ENCODE measurements around the gene ROR2. TPM values are rescaled to one million over a fixed set of nuclear protein-coding genes. Genes with fewer than 3 reads are reported as not detected.

ROR2 gene
- total and polyA plus RNA-seq, 2 of the 8 experiments (the other 6 are each of a cell fraction or from before 2014, with no cell fraction given), result 2.7 to 4.3 TPM

GRCh38 chr9:91810286-91810905, 139.6 kb downstream of the ROR2 start:
- FAIRE-seq, result no peak
- CTCF ChIA-PET (ENCODE audit: partially characterized antibody), result interaction anchor here (1.4 kb wide), 1 partner anchor 52 kb away, joined by 3 read pairs; no protein-coding TSS in a partner anchor

More at GRCh38 chr9:91810286-91810905, 139.6 kb downstream of the ROR2 start:
- Histone ChIP-seq H4K91ac (replicated peaks; ENCODE audit: insufficient read length, low read length) (no peak overlapping the region), H3K4me2 (ENCODE audit: insufficient read depth in 1 of 2, low read depth in 2 of 2, low read length in 2 of 2) (no peak overlapping the region), H3K79me1 (ENCODE audit: low read depth, low read length) (no peaks in the 10 kb centered on the region), H4K5ac (ENCODE audit: insufficient read length, low read depth, low read length) (no peak overlapping the region), H3K4ac (replicated peaks; ENCODE audit: insufficient read length, low read depth, low read length) (no peak overlapping the region), H3K14ac (ENCODE audit: insufficient read length) (no peak overlapping the region), H3K9ac (replicated peaks in 1 of 4; ENCODE audit: extremely low read depth in 1 of 4, low read depth in 3 of 4, low read length in 3 of 4) (no peak overlapping the region; a peak in 1 of 7 replicates), H3K79me2 (ENCODE audit: control insufficient read depth in 1 of 2, insufficient read depth in 2 of 2, low read length in 2 of 2) (no peaks in the 10 kb centered on the region), H3K9me3 (ENCODE audit: insufficient read depth in 2 of 2, low read depth in 1 of 2, low read length in 1 of 2) (no peaks in the 10 kb centered on the region), H3K56ac (replicated peaks; ENCODE audit: insufficient read length, low read depth, low read length) (no peak overlapping the region), H2BK20ac (ENCODE audit: low read length) (no peak overlapping the region), H3K18ac (ENCODE audit: extremely low read depth, low read length) (no peak overlapping the region), H2BK15ac (ENCODE audit: low read length) (no peak overlapping the region), H2AK5ac (ENCODE audit: low read depth, low read length) (0 out of 2 replicates have a peak overlapping the region, but pooled peaks have one; percentile 40), H3K23me2 (ENCODE audit: low read depth, low read length) (no peaks in the 10 kb centered on the region), H3K27me3 (replicated peaks in 1 of 4; ENCODE audit: control insufficient read depth in 3 of 4, extremely low read depth in 1 of 4, insufficient read depth in 3 of 4, low read length in 3 of 4) (no peaks in the 10 kb centered on the region), H3K4me3 (ENCODE audit: extremely low read depth in 1 of 4, insufficient read depth in 2 of 4, low read depth in 3 of 4, low read length in 4 of 4) (no peak overlapping the region), H2AFZ (ENCODE audit: low read length) (no peak overlapping the region), H3K4me1 (replicated peaks in 1 of 4; ENCODE audit: control insufficient read depth in 3 of 4, insufficient read depth in 4 of 4, low read length in 3 of 4) (no peaks in the 10 kb centered on the region), H2BK120ac (replicated peaks; ENCODE audit: low read depth, low read length) (no peak overlapping the region), H2BK5ac (ENCODE audit: low read depth, low read length) (no peak overlapping the region), H2BK12ac (ENCODE audit: low read depth, low read length) (no peak overlapping the region), H4K8ac (ENCODE audit: extremely low read depth, insufficient read depth, low read length) (no peak overlapping the region), H3K36me3 (ENCODE audit: control insufficient read depth in 2 of 4, insufficient read depth in 4 of 4, low read length in 3 of 4) (no peaks in the 10 kb centered on the region), H3K23ac (ENCODE audit: insufficient read length) (no peak overlapping the region), H4K20me1 (replicated peaks in 1 of 2; ENCODE audit: control insufficient read depth in 1 of 2, insufficient read depth in 2 of 2, low read length in 2 of 2) (no peaks in the 10 kb centered on the region), H3K27ac (ENCODE audit: low read depth, low read length) (no peak overlapping the region)
- POLR2A ChIA-PET (ENCODE audit: partially characterized antibody), result no interaction called here
- DNase-seq (ENCODE audit: low read depth in 1 of 2, low spot score in 2 of 2), result peak in 1 of 2 experiments; percentile 41
- TF ChIP-seq TEAD4 (IDR thresholded peaks at IDR 0.05; ENCODE audit: low read depth, low read length) (no peak), FOSL1 (IDR thresholded peaks at IDR 0.05; ENCODE audit: insufficient read depth, low read depth, low read length) (no peak), SP4 (IDR thresholded peaks at IDR 0.05; ENCODE audit: low read length) (no peak), POU5F1 (IDR thresholded peaks at IDR 0.05; ENCODE audit: low read depth, low read length) (no peak), RXRA (IDR thresholded peaks at IDR 0.05; ENCODE audit: insufficient read depth, low read depth, low read length) (no peak), SP2 (IDR thresholded peaks at IDR 0.05; ENCODE audit: low read length) (no peak), ATF2 (IDR thresholded peaks at IDR 0.05; ENCODE audit: low read length) (no peak), POLR2A (IDR thresholded peaks at IDR 0.05; ENCODE audit: control extremely low read depth in 1 of 2, low read depth in 2 of 2, low read length in 2 of 2) (no peak)
- WGBS, 2 experiments (ENCODE audit: extremely low coverage in 1 of 2, insufficient coverage in 1 of 2, insufficient read length in 1 of 2, insufficient replicate concordance in 2 of 2, low coverage in 1 of 2, low lambda C conversion rate in 2 of 2, missing lambda C conversion rate in 1 of 2), result 85% methylated on average over 26 of the region's 26 CpGs; no CpG with 5 or more reads in 1 of the 2 experiments

Measured in H1 (cell line).